HepG2 (cell line): ENCODE measurements around the gene TRIM62.

Experiments
- AFF4 ChIP-seq: sonication (generic); formaldehyde crosslinking; IDR thresholded peaks from 2 replicates; pipeline ENCODE4 v1.4.0; 2020; ENCODE audit warnings: missing genetic modification reagents
- BRD4 ChIP-seq: sonication (generic); formaldehyde crosslinking; IDR thresholded peaks from 2 replicates; pipeline ENCODE4 v1.4.0; 2020; ENCODE audit warnings: missing genetic modification reagents
- CTCF ChIP-seq: sonication (generic); formaldehyde crosslinking; IDR thresholded peaks from 2 replicates; pipeline ENCODE4 v1.5.0; 2020; ENCODE audit warnings: mild to moderate bottlenecking, missing genetic modification reagents, moderate library complexity
- EP300 ChIP-seq, 3 experiments: sonication (generic) in 1 of 3; formaldehyde crosslinking in 1 of 3; IDR thresholded peaks; 2 replicates each; pipeline versions ENCODE4 v1.5.1 to v1.6.1; 2011 to 2020; ENCODE audit warnings: low read depth in 2 of 3, low read length in 2 of 3, borderline replicate concordance in 1 of 3, improper control_type of control experiment in 1 of 3, mild to moderate bottlenecking in 1 of 3, missing genetic modification reagents in 1 of 3, moderate library complexity in 1 of 3
- ETS1 ChIP-seq: sonication (generic); formaldehyde crosslinking; IDR thresholded peaks from 2 replicates; pipeline ENCODE4 v1.4.0; 2020; ENCODE audit warnings: missing genetic modification reagents
- KLF6 ChIP-seq: IDR thresholded peaks from 2 replicates; pipeline ENCODE4 v1.8.0; 2016; ENCODE audit warnings: missing biosample characterization, missing genetic modification reagents
- PATZ1 ChIP-seq: sonication (generic); formaldehyde crosslinking; IDR thresholded peaks from 2 replicates; pipeline ENCODE4 v1.4.0; 2020; ENCODE audit warnings: missing genetic modification reagents
- POLR2AphosphoS5 ChIP-seq: IDR thresholded peaks from 2 replicates; pipeline ENCODE4 v1.6.1; 2012; ENCODE audit warnings: low read depth, low read length
- ZBTB1 ChIP-seq: sonication (generic); formaldehyde crosslinking; IDR thresholded peaks from 2 replicates; pipeline ENCODE4 v1.4.0; 2020; ENCODE audit warnings: missing genetic modification reagents, borderline replicate concordance
- ZNF7 ChIP-seq: IDR thresholded peaks from 2 replicates; pipeline ENCODE4 v1.6.1; 2016; ENCODE audit warnings: missing biosample characterization, missing genetic modification reagents
- ZNF703 ChIP-seq: sonication (generic); formaldehyde crosslinking; IDR thresholded peaks from 2 replicates; pipeline ENCODE4 v1.5.1; 2020; ENCODE audit warnings: missing genetic modification reagents, mild to moderate bottlenecking, moderate library complexity, borderline replicate concordance
- ZNF776 ChIP-seq: sonication (generic); formaldehyde crosslinking; IDR thresholded peaks from 2 replicates; pipeline ENCODE4 v1.4.0; 2020; ENCODE audit warnings: mild to moderate bottlenecking, missing genetic modification reagents

- TF ChIP-seq KLF6 (CRISPR knock-in tag) (no peak), PATZ1 (no peak), ETS1 (CRISPR knock-in tag) (no peak), POLR2AphosphoS5 (no peak), ZBTB1 (CRISPR knock-in tag) (no peak), ZNF703 (CRISPR knock-in tag) (no peak), ZNF7 (no peak), CTCF (CRISPR knock-in tag) (no peak), BRD4 (no peak), EP300 (IDR thresholded peaks at IDR 0.05; ENCODE audit: low read depth in 2 of 2, low read length in 2 of 2) (no peak), EP300 (CRISPR knock-in tag; IDR thresholded peaks at IDR 0.05; ENCODE audit: borderline replicate concordance) (no peak), ZNF776 (CRISPR knock-in tag) (no peak), AFF4 (CRISPR knock-in tag) (no peak)
Observed at GRCh38 chr1:33178836-33179439, 2.9 kb downstream of the TRIM62 start.
